HG02571 (cell line): ENCODE measurements around the gene PTPRN2.

Experiments
- ATAC-seq: cut with Tn5 transposase; IDR thresholded peaks from one replicate; pipeline ENCODE4 v1.9.1; 2021; ENCODE audit warnings: mild to moderate bottlenecking, moderate library complexity; ENCODE audit not compliant: unreplicated experiment

Gene PTPRN2

DNA sequence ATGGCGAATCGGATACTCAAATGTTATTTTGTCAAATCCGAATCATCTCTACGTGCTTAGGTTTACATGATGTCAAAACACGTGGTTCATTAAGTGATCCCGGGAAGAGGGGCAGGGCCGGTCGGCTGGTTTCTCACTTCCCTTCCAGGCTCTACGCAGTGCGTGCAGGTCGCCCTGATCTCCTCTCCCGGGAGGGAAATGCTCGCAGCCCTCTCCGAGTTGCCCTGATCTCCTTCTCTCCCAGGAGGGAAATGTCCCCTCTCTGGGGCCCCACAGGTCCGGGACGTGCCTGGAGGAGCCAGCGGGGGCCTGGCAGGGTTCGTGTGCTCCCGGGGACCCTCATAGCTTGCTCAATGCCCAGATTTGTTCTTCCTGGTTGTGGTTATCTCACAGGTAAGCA is 1048.1 kb downstream of the PTPRN2 start:
- ATAC-seq = no peak

DNA sequence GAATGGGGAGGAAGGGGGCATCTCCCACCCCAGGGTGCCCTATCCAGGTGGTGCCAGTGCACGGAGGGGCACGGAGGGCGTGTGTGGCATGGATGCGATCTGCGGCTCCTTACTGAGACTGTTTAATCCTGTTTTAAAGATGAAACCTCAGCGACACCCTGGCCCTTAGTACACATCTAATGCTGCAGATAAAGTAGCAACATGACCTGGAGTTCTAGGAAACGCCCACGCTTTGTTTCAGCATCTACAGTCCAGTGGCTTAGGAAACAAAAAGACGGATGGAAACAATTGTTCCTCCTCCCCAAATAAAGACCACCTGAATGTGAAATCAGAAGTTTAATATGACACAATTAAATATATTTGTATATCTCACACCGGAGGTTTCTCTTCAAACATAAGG is 1048.9 kb downstream of the PTPRN2 start:
- no peak for ATAC-seq

DNA sequence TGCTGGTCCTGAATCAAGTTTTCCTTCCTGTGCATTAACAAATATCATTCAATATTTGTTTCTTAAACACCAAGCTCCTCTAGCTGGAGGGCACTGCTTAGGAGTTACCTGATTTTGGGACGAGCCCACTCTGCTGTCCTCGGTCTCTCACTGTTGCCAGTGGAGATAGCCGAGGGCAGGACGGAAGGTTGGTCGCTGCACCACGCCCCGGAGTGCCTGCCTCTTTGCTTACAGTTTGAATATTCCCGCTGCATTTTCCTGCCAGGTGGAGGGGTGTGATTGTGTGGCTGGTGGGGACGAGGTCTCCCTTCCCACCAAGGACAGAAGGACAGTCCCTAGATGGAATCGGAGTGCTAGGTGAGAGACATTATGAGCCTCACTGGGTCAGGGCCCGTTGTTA is 1049.3 kb downstream of the PTPRN2 start:
- no peak for ATAC-seq

- no peak for ATAC-seq
These were observed 1050.6 kb downstream of the PTPRN2 start for GRCh38 chr7:157537056-157537455.

- ATAC-seq = no peak
These were observed 1055.6 kb downstream of the PTPRN2 start for GRCh38 chr7:157532068-157532467.

DNA sequence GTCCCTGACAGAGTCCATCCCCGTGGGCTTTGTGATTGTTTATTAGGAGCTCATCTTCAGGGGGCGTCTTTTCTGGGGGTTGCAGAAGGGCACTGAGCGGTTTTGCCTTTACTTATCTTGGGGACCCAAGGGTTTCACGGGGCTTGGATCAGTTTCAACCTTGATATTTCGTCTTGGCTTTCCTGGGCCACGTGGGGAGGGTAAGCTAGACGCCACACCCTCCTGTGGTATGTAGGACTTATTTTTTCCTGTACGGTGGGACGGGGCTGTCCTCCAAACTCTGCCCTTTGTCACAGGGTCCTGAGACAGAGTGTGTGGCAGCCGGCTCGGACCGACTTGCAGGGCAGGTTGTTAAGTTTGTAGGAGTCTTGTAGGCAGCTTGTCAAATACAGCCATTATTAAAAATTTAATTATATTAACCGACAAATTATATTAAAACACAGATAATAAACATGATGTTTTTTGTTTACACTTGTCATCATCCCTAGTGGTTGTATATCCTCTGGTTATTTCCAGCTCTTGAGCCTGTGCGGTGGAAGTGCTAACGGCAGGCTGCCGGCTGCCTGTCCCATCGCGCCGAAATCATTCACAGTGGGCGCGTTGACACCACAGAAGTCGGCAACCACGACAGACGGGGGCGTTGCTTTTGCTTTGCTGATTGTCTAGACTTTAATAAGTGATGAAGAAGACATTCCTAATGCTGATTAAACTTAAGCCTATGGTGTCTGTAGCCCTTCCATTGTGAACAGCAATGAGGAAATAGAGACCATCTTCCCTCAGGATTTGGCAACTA is 1057.7 kb downstream of the PTPRN2 start:
- ATAC-seq = no peak

DNA sequence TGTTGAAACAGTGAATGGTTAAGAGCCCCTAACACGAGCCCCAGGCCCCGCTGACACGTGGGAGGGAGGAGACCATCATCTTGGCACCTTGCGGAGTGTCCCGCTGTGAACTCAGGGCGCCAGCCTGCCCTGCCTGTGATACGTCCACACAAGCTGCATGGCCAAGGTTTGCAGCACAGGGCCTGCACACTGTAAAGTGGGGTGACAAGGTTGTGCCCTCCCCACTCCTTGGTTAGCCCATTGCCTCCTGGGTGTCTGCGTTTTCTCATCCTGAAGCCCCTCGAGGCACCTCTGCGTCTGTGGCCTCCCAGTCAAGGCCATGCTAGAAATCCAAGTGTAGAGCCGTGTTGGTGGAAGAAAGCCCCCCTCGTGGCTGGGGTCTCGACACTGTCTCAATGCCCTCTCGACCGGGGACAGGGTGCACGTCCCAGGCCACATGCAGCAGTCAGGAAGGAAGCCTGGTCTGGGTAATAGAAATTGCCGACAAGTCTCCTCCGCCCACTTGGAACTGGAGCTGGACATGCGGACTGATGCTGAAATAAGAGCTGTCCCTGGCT is 1058.8 kb downstream of the PTPRN2 start:
- no peak for ATAC-seq

DNA sequence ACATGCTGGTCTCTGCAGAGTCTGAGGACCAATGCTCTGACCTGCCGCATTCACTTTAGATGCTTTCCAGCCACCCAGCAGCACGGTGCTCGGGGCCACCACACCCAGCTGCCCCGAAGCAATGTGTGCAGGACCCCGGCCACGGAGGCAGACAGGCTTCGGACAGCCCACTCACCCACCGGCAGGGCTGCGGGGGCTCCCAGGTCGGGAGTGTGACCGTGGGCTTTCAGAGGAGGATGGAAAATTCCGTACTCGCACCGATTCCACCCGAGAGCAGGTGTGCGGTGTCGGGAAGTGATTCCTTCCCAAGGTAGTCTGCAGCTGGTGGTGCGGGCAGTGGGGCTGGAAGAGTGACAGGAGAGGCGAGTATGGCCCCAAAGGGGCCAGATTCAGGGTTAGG is 1059.9 kb downstream of the PTPRN2 start:
- ATAC-seq = no peak

DNA sequence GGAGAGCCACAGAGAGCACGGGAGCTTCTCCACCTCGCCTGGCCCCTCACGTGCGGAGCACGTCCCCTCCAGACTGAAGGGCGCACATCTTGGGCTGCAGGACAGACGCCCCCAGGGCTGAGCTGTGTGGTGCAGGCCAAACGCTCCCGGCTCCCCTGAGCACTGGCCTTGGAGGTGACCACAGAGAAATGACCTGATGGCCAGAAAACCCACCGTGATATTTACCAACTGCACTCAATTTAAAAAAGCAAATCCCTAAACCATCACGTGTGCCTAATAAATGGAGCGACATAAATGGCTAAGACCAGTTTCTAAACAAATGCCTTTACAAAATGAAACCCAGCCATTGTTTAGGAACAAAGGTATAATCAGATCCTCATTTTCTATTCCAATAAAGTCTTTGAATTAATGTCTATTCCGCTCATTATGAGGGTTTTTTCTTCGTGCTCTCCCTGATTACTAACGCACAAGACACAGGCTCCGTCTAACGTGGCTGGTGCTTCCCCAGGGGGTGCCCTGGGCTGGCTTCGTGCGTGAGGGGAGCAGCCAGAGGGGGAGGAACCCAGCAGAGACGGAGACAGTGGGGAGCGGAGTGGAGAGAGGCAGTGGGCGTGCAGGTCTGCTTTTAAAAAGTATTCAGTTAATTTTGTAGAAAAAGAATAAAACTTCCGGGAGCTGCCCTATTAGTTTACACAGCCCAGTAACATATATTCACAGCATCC is 1060.5 kb downstream of the PTPRN2 start:
- ATAC-seq = no peak

GRCh38 chr7:157526005-157526912 is 1061.4 kb downstream of the PTPRN2 start:
- ATAC-seq = no peak

DNA sequence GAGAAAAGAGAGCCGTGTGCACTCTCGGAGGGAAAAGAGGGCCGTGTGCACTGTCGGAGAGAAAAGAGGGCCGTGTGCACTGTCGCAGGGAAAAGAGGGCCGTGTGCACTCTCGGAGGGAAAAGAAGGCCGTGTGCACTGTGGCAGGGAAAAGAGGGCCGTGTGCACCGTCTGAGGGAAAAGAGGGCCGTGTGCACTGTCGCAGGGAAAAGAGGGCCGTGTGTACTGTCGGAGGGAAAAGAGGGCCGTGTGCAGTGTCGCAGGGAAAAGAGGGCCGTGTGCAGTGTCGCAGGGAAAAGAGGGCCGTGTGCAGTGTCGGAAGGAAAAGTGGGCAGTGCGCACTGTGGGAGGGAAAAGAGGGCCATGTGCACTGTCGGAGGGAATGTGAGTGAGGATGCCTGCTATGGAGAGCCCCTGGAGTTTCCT is 1062.1 kb downstream of the PTPRN2 start:
- ATAC-seq = no peak

DNA sequence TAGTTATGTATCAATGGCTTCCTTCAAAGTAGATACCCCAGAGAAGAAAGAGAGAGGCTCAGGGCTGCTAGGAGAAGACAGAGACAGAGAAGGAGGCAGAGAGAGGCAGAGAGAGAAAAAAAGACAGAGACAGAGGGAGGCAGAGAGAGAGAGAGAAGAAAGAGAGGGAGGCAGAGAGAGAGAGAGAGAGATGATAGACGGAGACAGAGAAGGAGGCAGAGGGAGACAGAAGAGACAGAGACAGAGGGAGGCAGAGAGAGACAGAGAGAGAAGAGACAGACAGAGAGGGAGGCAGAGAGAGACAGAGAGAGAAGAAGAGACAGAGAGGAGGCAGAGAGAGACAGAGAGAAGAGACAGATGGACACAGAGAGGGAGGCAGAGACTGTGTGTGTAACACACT is 1062.9 kb downstream of the PTPRN2 start:
- no peak for ATAC-seq

DNA sequence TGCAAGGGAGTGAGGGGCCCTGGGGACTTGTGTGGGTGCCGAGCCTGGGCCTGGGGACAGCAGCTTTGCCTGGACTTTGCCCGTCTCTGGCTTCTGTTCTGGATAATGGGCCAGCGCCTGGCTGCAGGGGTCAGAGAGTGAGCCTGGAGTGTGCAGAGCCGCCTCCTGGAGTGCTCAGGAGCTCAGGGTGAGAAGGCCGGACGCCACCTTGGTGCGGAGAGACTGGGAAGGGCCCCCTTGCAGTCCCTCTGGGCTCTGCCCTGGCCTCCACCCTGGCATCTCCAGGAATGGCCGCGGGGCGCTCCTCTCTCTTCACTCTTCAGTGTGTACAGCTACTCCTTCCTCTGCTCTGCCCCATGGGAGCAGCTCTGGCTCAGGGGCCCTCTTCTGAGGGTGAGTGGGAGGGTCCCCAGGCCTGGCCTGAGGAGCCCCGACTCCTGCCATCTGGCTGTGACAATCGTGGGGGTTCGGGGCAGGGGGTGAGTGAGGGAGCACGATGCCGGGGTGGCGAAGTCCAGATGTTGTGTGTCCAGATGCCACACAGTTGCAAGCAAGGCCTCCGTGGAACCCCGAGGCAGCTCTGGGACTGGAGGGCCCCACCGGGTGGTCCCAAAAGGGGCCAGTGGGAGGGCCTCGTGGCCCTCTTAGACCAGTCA is 1063.7 kb downstream of the PTPRN2 start:
- no peak for ATAC-seq

DNA sequence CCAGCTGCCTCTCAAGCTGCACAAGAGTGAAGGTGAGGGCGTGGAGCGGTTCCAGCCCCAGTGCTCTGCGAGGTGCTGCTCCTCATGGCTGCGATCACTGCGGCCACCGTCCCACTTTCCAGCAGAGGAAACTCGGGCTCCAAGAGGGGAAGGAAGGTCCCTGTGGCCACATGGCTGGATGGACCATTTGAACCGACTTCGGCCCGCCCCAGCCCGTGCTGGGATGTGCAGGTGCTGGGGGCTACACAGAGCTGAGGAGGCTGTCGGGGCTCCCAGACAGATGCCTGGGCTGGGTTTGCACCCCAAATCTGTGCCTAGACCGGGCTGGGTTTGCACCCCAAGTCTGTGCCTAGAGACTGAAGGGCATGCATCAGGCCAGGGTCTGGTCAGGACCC is 1064.3 kb downstream of the PTPRN2 start:
- no peak for ATAC-seq

DNA sequence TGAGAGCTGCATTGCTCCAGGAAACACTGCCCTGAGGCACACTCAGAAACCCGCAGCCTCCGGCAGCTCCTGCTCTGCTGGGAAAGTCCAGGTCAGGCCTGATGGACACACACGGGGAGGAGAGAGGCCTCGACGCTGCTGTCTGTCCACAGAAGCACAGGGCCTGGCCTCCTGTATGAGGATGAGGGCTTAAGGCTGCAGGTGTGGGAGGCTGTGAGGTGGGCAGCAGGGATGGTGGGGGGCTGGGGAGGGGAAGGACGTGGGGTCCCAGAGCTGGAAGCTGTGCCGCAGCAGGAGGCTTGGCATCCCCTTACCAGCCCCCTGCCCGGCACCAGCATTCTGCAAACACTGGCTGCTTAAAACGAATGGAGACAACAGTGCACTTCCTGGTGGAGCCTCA is 1064.7 kb downstream of the PTPRN2 start:
- ATAC-seq = no peak

DNA sequence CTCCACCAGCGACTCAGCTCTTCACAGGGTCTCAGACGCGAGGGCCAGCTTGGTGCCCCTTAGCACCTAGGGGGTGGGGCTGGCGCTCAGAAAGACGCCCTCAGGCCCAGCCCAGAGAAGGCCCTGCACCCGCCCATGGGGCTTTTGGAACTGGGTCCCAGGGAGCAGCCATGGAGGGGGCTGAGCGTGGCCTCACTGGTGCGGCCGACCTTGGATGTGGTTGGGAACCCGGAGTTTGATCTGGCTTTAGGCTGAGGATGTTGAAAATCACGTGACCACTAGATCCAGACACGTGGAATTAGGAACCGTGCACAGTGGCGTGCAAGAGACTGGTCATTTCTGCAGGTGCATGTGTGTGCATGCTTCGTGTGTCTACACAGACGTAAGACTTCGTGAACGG is 1065.4 kb downstream of the PTPRN2 start:
- ATAC-seq = no peak

DNA sequence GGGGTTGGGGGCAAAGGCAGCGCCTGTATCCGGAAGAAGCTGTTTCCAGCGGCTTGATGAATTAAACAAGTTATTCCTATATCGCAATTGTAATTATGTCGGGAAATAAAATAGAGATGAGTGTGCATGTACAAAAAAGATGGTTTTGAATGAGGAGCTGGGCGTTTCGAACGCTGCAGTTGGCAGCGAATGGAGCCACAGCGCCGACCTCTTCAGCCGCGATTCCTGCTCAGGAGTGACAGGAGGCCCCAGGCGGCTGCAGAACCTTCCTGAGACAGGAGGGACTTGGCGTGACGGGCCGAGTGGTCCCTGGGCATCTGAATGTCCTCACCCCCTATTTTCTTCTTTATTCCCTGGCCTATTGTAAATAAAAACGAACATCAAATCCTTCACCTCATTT is 1065.9 kb downstream of the PTPRN2 start:
- ATAC-seq = no peak

GRCh38 chr7:157521061-157521731 is 1066.4 kb downstream of the PTPRN2 start:
- ATAC-seq = no peak

GRCh38 chr7:157520249-157520648 is 1067.4 kb downstream of the PTPRN2 start:
- no peak for ATAC-seq

GRCh38 chr7:157519798-157520244 is 1067.8 kb downstream of the PTPRN2 start:
- ATAC-seq = no peak
